ENCODE data around the gene CDC20.
"Not testable (repeated sequence)": the region's sequence is repeated elsewhere in the genome, so short reads cannot be mapped to it uniquely, and the experiment has no call there.

The CDC20 gene

DNA sequence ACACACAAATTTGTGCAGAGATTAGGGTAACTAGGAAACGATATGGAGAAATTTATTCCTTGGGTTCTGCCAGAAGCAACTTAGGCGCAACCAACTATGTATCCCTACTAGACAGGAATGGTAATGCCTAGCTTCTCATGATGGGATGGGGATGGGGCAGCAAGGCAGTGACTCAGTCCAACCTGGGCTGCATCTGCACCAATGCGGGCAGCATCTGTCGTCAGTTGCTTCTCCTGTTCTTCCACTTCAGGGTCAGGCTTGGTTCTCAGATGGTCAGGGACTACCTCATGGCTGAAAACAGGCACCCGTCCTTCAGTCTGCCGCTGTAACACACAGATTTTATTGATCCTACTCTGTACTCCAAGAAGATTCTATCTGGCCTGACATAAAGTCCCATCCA is 27.9 kb downstream of the CDC20 start:
- DNase-seq: no peak

DNA sequence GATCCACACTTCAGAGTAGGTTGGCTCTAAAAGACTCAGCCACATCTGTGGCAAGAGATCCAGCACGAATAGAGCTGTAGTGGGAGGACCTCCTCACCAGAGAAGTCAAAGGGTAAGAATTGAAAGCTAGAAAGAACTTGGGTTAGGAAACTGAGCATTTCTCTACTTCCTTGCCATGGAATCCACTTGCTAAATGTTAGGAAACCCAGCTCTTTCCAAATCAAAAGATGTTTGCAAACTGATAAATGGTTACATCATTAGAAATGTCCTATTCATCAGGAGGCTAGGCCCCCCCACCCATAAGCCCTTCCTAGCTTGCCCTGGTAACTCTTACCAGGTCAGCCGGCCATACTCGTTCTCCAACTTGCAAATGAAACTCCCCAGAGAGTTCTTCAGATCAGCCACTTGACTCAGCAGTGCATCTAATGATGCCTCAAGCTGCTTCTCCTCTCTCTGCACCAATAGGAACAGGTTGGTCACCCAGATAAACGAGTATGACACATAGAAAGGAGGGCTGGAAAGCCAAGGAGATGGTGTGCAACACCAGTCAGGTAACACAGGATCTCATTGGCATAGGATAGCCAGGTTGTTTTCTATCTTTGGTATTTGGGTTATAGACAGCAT is 29.3 kb downstream of the CDC20 start:
- DNase-seq: no peak

DNA sequence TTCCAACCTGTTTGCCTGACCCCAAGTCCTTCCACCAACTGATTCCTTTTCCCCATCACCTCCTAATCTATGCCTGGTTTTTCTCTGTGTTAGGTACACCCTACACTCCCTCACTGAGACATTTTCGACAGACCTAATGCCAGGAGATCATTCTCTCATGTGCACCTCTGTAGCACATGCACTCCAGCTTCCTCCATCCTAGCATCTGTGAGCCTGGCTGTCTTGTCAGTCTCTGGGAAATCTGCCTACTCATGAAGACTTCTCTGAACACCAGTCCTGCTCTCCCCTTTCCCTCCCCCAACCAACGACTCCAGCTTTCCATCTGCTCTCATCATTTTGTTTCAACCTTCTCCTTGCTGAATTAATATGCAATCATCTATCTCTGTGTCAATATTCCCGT is 29.8 kb downstream of the CDC20 start:
- DNase-seq: no peak

DNA sequence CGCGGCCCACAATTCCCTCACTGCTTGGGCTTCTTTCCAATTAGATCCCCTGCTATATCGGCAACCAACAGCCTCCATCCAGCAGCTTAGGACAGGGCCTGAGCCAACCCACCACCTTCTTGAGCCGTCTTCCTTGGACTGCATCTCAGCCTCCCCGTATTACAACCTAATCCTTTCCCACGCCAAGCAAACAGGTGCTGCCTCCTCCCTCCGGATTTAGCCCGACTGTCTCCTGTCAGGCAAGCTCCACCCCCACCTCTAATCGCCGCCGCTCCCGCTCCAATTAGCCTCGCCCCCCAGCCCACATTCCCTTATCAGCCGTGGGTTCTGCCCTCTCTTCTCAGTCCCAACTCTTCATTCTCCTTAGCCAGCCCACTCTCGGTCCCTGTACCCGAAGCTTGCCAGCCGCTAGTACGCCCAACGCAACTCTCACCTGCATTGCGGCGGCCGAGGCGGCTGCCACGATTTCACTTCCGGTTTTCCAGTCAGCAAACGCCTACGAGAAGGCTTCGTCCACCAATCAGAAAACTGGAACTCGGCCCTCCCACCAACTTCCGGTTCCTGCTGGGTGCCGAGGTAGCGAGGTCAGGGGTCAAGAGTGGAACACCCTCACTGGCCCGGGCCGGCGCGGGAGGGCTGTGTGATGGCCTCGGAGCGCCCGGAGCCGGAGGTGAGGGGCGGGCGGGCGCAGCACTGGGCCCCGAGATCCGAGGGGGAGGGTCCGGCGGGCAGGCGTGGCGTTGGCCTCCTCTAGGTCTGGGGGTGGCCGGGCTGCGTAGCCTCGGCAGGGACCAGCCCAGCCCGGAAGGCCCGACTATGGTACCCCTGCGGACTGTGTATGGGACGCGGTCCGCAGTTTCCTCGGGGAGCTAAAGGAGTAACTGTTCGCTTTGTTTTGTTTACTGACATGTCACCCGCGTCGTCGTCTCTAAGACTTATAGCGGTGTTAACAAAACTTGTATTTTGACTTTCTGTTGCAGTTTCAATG is 30.8 kb downstream of the CDC20 start, which contains the start of the genes MED8 and SZT2:
TSS of gene MED8 (minus strand) at position 475 of the 988 bp plus-strand sequence. CDS start at position 439, 36 bp downstream.
TSS of gene SZT2 (plus strand) at position 574 of the 988 bp plus-strand sequence. CDS start at position 644, 70 bp downstream.
- peak; percentile 96 for DNase-seq

- DNase-seq: no peak
These were observed 33.9 kb downstream of the CDC20 start for GRCh38 chr1:43392702-43393101.

DNA sequence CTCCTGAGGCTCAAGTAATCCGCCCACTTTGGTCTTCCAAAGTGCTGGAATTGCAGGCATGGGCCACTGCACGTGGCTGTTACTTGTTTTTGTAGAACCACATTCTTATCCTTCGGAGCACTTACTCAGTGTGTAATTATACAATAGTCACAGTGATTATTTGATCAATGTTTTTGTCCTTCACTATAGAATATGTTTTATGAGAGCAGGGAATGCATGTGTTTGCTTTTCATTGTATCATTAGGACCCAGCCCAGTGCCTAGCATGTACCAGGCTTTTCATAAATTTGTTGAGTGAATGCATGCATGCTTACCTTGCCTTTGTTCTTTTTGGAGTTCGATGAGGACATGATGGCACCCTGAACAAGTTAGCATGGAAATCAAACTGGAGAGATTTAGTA is 36.7 kb downstream of the CDC20 start:
- no peak for DNase-seq

DNA sequence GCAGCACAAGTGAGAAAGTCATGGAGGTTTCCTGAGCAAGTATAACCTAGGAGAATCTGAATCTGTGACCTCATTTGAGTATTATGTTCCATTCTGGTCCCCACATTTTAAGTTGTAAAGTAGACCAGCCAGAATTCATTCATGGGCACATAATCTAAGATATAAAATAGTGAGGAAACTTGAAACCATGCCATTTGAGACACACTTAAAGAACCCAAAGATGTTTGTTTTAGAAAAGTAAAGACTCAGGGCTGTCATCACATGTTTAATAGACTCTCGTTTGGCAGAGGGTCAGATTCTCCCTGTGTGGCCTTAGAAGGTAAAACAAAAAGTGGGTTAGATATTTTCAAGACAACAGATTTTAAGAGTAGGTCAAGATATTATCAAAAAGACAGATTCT is 37.3 kb downstream of the CDC20 start:
- DNase-seq: no peak

- DNase-seq: no peak
These were observed 39.4 kb downstream of the CDC20 start for GRCh38 chr1:43398227-43398626.

DNA sequence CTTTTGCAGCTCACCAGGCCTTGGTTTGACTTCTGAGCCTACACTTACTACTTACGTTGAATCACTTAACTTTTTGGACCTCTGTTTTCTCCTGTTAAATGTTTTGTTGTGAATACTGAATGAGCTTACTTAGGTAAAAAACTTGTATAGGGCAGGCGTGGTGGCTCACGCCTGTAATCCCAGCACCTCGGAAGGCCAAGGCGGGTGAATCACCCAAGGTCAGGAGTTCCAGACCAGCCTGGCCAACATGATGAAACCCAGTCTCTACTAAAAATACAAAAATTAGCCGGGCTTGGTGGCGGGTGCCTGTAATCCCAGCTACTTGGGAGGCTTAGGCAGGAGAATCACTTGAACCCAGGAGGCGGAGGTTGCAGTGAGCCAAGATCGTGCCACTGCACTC is 41.7 kb downstream of the CDC20 start:
- DNase-seq: not testable (repeated sequence)

DNA sequence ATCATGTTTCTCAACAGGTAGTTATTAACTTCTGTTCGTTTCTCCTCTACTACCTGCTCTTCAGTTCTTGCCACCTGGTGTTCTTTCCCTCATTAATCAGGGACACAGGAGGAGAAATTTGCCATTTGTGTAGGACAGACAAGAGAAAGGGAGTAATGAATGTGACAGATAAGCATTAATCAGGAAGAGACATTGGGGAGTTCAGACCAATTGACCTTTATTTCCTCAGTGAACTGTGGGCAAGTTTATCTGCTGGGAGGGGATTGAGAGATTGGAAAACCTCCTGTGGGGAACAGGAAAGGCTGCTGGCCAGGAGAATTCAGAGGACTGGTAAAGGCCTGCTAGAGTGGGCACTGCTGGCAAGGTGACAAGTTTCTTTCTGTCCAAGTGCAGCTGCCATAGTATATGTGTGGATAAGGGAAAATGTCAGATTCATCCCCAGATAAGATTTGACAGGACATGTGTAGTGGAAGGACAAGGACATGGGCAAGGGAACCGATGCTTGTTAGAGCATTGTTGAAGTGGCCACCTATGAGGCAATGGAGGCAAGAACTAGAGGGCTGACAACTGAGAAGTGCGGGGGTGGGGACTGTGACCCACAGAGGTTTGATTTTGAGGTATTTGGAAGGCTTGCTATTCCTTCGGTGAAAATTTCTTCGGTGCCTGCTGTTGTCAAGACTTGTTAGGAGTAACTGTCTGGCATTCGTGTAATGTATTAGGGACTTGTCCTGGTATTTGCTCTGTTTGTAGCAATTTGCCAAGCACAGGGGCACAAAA is 43.5 kb downstream of the CDC20 start:
- no peak for DNase-seq

DNA sequence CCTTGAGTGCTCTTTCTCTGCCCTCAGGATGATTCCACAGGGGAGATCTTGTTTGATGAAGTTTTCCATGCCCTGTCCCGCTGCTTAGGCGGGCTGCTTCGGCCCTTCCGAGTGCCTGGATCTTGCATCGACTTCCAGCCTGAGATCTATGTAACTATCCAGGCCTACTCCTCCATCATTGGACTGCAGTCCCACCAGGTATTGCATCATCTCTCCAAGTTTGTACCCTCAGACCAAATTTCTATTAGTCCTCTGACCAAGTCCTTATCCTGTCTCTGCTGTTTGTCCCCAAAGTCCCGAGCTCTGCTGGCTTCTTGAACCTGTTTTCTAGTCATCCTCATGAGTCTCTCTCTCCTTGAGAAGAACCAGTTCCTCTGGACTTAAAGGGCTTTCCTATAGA is 45.6 kb downstream of the CDC20 start:
- no peak for DNase-seq

DNA sequence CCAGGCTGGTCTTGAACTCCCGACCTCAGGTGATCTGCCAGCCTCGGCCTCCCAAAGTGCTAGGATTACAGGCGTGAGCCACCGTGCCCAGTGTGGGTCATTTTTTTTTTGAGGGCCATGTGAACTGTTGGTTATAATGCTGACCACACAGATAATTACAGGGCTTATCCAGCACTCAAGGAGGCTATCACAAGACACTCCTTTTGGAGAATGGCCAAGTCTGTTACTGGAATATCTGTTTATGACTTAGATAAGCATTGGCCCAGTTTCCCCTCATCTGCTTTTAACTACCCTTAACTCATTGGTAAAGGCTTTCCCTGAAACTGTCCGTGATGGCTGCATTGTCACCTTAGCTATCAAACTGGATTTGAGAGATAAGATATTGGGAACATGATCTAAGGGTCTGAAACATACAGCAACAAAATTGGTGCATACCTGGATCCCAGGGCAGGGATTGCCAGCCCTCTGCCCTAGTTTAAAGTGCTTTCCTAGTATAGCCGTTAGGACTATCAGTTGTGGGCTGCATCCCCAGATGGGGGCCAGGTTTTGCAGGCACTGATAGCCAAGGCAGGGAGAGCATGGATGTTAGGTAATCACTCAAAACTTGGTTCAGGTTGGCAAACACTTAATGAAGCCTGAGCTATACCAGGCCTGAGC is 46.6 kb downstream of the CDC20 start:
- DNase-seq: no peak

GRCh38 chr1:43405876-43406234 is 47.1 kb downstream of the CDC20 start:
- DNase-seq: no peak

DNA sequence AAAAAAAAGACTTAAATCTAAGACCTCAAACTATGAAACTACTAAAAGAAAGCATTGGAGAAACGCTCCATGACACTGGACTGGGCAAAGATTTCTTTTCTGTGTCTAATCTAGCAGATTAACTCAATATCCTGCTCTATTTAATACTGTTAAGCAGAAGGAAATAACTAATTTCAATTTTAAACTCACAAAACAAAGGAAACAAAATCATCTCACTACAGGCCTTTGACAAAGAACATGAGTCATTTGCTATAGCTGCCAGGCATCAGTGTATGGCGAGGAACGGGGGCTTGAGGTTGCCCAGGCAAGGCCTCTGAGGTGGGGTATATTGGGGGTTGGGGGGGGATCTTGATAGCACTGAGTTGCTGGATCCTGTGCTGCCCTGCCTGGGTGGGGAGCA is 51.8 kb downstream of the CDC20 start:
- no peak for DNase-seq
